NCI-H187 (cell line): Measurements from ENCODE around the gene PERM1.

Experiments
- DNase-seq, 2 experiments: peaks; one replicate each; lab custom pipeline; 2025; lab: John Stamatoyannopoulos, UW

Gene PERM1

GRCh38 chr1:965526-966134, 16.3 kb downstream of the PERM1 start:
- no peak for DNase-seq

GRCh38 chr1:964691-965525, 17.0 kb downstream of the PERM1 start:
- no peak for DNase-seq

- DNase-seq: no peak
Measured at GRCh38 chr1:963746-964525, 18.0 kb downstream of the PERM1 start.

DNA sequence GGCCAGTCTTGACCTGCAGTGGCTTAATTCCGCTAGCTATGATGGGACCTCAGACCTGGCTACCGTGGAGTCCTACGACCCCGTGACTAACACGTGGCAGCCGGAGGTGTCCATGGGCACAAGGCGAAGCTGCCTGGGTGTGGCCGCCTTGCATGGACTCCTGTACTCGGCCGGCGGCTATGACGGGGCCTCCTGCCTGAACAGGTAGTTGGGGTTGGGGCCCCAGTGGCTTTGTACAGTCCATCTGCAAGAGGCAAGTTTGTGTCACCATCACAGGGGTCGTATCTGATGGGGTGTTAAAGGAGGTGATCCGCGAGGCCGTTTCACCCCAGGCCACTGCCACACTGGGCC, 18.6 kb downstream of the PERM1 start:
- DNase-seq: no peak

GRCh38 chr1:962381-963300, 19.3 kb downstream of the PERM1 start:
- DNase-seq: no peak

DNA sequence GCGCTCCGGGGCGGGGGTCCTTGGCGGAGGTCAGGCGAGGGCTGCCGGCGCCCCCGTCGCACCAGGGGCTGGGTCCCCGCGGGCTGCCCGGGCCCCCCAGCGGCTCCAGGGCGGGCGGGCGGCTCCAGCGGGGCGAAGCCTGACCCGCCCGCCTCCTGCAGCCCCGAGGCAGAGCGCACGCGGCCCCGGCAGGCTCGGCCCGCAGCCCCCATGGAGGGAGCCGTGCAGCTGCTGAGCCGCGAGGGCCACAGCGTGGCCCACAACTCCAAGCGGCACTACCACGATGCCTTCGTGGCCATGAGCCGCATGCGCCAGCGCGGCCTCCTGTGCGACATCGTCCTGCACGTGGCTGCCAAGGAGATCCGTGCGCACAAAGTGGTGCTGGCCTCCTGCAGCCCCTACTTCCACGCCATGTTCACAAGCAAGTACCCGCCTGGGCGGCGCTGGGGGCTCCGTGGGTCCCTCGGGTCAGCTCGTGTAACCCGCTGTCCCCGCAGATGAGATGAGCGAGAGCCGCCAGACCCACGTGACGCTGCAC, 20.7 kb downstream of the PERM1 start:
- no peak for DNase-seq

DNA sequence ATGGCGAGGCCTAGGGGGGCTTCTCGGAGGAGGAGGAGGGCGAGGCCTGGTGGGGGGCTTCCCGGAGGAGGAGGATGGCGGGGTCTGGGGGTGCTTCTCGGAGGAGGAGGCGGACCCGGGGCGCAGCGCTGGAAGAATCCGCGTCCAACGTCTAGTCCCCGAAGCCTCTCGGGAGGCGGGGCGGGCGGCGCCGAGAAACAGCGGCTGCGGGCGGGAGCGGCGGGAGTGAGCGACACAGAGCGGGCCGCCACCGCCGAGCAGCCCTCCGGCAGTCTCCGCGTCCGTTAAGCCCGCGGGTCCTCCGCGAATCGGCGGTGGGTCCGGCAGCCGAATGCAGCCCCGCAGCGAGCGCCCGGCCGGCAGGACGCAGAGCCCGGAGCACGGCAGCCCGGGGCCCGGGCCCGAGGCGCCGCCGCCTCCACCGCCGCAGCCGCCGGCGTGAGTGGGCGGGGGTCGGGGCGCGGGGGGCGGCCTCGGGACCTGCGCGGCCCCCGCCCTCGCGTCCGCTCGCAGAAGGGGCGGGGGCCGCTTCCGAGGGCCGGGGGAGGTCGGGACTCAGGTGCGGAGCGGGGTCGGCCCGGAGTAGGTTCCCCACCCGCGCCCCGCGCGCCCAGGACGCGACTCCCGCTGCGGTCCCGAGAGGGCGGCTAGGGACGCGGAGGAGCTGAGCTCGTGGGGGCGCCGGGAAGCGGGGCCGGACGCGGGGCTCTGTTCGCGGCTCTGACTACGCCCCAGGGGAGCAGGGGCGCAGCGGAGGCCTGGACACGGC, 21.3 kb downstream of the PERM1 start, which contains the start of gene KLHL17:
Gene KLHL17 (plus strand): TSS at position 222 of the 769 bp plus-strand sequence. CDS start 110 bp downstream, at position 332.
- DNase-seq: peak in 1 of 2 experiments; percentile 55

DNA sequence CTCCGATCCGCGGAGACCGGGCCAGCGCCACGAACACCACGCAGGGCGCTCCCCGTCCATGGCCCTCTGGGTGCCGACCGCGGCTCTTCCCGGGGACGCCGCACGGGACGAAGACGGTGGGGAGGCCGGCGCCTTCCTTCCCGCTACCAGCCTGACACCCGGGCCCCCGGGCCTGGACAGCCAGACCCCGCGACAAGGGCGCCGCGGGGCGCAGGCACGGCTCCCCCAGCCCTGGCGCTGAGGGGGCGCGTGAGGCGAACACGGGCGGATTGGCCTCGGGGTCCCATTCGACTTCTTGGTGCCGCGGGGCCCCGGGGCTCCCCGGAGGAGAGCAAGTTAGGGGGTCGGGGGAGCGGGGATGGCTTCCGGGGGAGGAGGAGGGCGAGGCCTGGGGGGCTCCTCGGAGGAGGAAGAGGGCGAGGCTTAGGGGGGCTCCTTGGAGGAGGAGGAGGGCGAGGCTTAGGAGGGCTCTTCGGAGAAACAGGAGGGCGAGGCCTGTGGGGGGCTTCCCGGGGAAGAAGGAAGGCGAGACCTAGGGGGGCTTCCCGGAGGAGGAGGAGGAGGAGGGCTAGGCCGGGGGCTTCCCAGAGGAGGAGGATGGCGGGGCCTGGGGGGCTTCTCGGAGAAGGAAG, 22.0 kb downstream of the PERM1 start:
- no peak for DNase-seq

- peak; percentile 59 to 86 for DNase-seq
Measured at GRCh38 chr1:958823-959730, 22.8 kb downstream of the PERM1 start, which contains the start of gene NOC2L. Gene NOC2L, minus strand, starts transcription at chr1:959256. Its CDS starts 16 bp downstream, at chr1:959240.

- DNase-seq: no peak
Measured at GRCh38 chr1:956636-957035, 25.3 kb downstream of the PERM1 start.

DNA sequence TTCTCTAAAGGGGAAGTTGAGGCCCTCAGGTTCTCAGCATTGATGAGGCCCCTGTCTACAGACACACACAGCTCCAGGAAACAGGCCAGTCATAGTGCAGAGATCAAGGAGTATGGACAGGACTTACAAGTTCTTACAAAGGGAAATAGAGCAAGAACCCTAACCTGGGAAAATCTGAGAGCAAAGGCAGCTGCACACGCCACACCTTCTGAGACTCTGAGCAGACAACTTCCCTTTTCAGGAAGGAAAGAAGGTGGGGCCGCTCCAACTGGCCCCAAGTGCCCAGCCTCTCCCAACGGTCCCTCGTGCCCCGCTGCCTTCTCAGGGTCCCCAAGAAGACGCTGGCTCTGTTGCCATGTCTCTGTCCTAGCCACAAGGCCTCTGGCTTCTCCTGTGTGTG, 26.4 kb downstream of the PERM1 start:
- DNase-seq: no peak

DNA sequence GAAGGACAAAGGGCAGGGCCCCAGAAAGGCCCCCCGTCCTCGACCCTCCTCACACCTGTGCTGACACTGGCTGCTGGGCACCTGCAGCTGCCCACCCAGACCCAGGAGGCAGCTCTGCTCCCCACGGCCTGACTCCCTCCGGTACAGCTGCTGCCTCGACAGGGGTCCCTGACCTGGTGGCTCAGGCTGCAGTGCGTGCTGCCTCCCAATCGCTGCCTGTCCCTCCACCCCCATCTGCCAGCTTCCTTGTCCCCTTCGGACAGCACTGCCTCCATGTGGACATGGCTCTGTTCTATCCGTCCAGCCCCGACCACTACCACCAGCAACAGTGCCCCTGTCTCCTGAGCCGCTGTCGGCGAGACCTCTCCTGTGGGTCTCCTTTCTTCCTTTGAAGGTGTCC, 27.0 kb downstream of the PERM1 start:
- DNase-seq: no peak

- DNase-seq: no peak
Measured at GRCh38 chr1:953524-954320, 28.2 kb downstream of the PERM1 start.

- no peak for DNase-seq
Measured at GRCh38 chr1:952603-953002, 29.3 kb downstream of the PERM1 start.

- DNase-seq: no peak
Measured at GRCh38 chr1:952201-952600, 29.7 kb downstream of the PERM1 start.

GRCh38 chr1:951364-951763, 30.5 kb downstream of the PERM1 start:
- no peak for DNase-seq

GRCh38 chr1:950881-951280, 31.0 kb downstream of the PERM1 start:
- no peak for DNase-seq

DNA sequence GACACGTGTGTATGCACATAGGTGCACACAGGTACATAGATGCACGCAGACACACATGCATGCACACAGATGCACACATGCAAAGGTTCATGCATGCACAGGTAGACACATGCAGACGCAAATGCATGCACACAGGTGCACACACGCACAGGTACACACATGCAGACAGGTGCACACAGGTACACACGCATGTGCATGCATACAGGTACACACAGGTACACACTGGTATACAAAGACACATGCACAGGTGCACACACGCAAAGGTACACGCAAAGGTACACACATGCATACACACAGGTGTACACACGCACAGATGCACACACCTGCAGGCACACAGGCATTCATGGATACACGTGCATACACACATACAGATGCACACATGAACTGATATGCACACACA, 31.6 kb downstream of the PERM1 start:
- no peak for DNase-seq
